SJSA1 (cell line): ENCODE data around the gene GOLGA8O. TPM values are rescaled to one million over a fixed set of nuclear protein-coding genes. Genes with fewer than 3 reads are reported as not detected.
"Not testable (repeated sequence)": the region's sequence is repeated elsewhere in the genome, so short reads cannot be mapped to it uniquely, and the experiment has no call there.

Experiments
- DNase-seq, 2 experiments: peaks; one replicate each; pipeline ENCODE4 v3.0.0-alpha.2; 2015 to 2020; ENCODE audit warnings: low spot score in 2 of 2, low read depth in 1 of 2
- H3K27ac ChIP-seq: fragments of 250-450 bp; sonication (Bioruptor Pico); 2 replicates; pipeline ENCODE4 v1.5.1; 2020; ENCODE audit warnings: mild to moderate bottlenecking, moderate library complexity
- H3K27me3 ChIP-seq: fragments of 250-450 bp; sonication (Bioruptor Pico); replicated peaks from 2 replicates; pipeline ENCODE4 v1.5.1; 2020; ENCODE audit warnings: mild to moderate bottlenecking, moderate library complexity
- H3K36me3 ChIP-seq: fragments of 250-450 bp; sonication (Bioruptor Pico); 2 replicates; pipeline ENCODE4 v1.5.1; 2020; ENCODE audit warnings: mild to moderate bottlenecking
- H3K4me1 ChIP-seq: fragments of 250-450 bp; sonication (Bioruptor Pico); replicated peaks from 2 replicates; pipeline ENCODE4 v1.6.1; 2021; ENCODE audit warnings: mild to moderate bottlenecking
- H3K4me3 ChIP-seq: fragments of 250-450 bp; sonication (Bioruptor Pico); 2 replicates; pipeline ENCODE4 v1.5.1; 2020; ENCODE audit warnings: mild to moderate bottlenecking
- H3K9me3 ChIP-seq: fragments of 250-450 bp; sonication (Bioruptor Pico); replicated peaks from 2 replicates; pipeline ENCODE4 v1.5.1; 2020; ENCODE audit warnings: mild to moderate bottlenecking
- total RNA-seq: library from RNA; depleted of rRNA; stranded (reverse); fragments of >200 nt; shearing (Covaris generic); gene quantifications from 2 replicates; pipeline ENCODE4 v1.2.3, GENCODE V29; 2014; rRNA removed

The GOLGA8O gene
- not detected in 2 replicates for total RNA-seq

- DNase-seq, H3K4me1 ChIP-seq, H3K27ac ChIP-seq, H3K9me3 ChIP-seq, H3K27me3 ChIP-seq, H3K4me3 ChIP-seq, H3K36me3 ChIP-seq: not testable (repeated sequence)
Measured at GRCh38 chr15:32455534-32455933, at the start of gene GOLGA8O. TSS of gene GOLGA8O (minus strand) at chr15:32455634. CDS start at chr15:32455536, 98 bp downstream.

GRCh38 chr15:32504152-32504811, 48.8 kb upstream of the GOLGA8O start:
- not testable (repeated sequence) for H3K9me3 ChIP-seq, H3K4me1 ChIP-seq, H3K36me3 ChIP-seq, DNase-seq, H3K27me3 ChIP-seq, H3K4me3 ChIP-seq, H3K27ac ChIP-seq

GRCh38 chr15:32502946-32503345, 47.5 kb upstream of the GOLGA8O start:
- H3K4me1 ChIP-seq, DNase-seq, H3K27me3 ChIP-seq, H3K4me3 ChIP-seq, H3K36me3 ChIP-seq, H3K9me3 ChIP-seq, H3K27ac ChIP-seq: not testable (repeated sequence)

- H3K36me3 ChIP-seq, DNase-seq, H3K4me1 ChIP-seq, H3K27ac ChIP-seq, H3K27me3 ChIP-seq, H3K9me3 ChIP-seq, H3K4me3 ChIP-seq: not testable (repeated sequence)
Measured at GRCh38 chr15:32492768-32493167, 37.3 kb upstream of the GOLGA8O start.

GRCh38 chr15:32486474-32486873, 31.0 kb upstream of the GOLGA8O start:
- H3K4me1 ChIP-seq, H3K4me3 ChIP-seq, H3K27ac ChIP-seq, H3K9me3 ChIP-seq, H3K27me3 ChIP-seq, DNase-seq, H3K36me3 ChIP-seq: not testable (repeated sequence)

- H3K27me3 ChIP-seq, H3K4me1 ChIP-seq, H3K9me3 ChIP-seq, DNase-seq, H3K4me3 ChIP-seq, H3K36me3 ChIP-seq, H3K27ac ChIP-seq: not testable (repeated sequence)
Measured at GRCh38 chr15:32483377-32483776, 27.9 kb upstream of the GOLGA8O start.

- H3K4me3 ChIP-seq, H3K9me3 ChIP-seq, H3K27ac ChIP-seq, H3K4me1 ChIP-seq, H3K27me3 ChIP-seq, H3K36me3 ChIP-seq, DNase-seq: not testable (repeated sequence)
Measured at GRCh38 chr15:32481683-32482082, 26.2 kb upstream of the GOLGA8O start.

GRCh38 chr15:32468076-32468475, 12.6 kb upstream of the GOLGA8O start:
- H3K4me1 ChIP-seq, H3K4me3 ChIP-seq, H3K27ac ChIP-seq, H3K9me3 ChIP-seq, DNase-seq, H3K27me3 ChIP-seq, H3K36me3 ChIP-seq: not testable (repeated sequence)

GRCh38 chr15:32440445-32440977, 14.9 kb downstream of the GOLGA8O start:
- not testable (repeated sequence) for H3K27ac ChIP-seq, H3K36me3 ChIP-seq, H3K4me3 ChIP-seq, H3K4me1 ChIP-seq, DNase-seq, H3K9me3 ChIP-seq, H3K27me3 ChIP-seq

GRCh38 chr15:32434102-32434963, 21.1 kb downstream of the GOLGA8O start:
- not testable (repeated sequence) for H3K36me3 ChIP-seq, H3K4me3 ChIP-seq, H3K4me1 ChIP-seq, H3K27me3 ChIP-seq, H3K27ac ChIP-seq, DNase-seq, H3K9me3 ChIP-seq

GRCh38 chr15:32427635-32428034, 27.8 kb downstream of the GOLGA8O start:
- not testable (repeated sequence) for DNase-seq, H3K9me3 ChIP-seq, H3K27me3 ChIP-seq, H3K4me3 ChIP-seq, H3K27ac ChIP-seq, H3K36me3 ChIP-seq, H3K4me1 ChIP-seq

GRCh38 chr15:32426511-32426910, 28.9 kb downstream of the GOLGA8O start:
- DNase-seq, H3K9me3 ChIP-seq, H3K36me3 ChIP-seq, H3K4me3 ChIP-seq, H3K27ac ChIP-seq, H3K4me1 ChIP-seq, H3K27me3 ChIP-seq: not testable (repeated sequence)

GRCh38 chr15:32407903-32408302, 47.5 kb downstream of the GOLGA8O start:
- not testable (repeated sequence) for H3K36me3 ChIP-seq, H3K27me3 ChIP-seq, H3K4me1 ChIP-seq, H3K9me3 ChIP-seq, H3K27ac ChIP-seq, H3K4me3 ChIP-seq, DNase-seq

- H3K4me1 ChIP-seq, H3K27me3 ChIP-seq, H3K4me3 ChIP-seq, H3K36me3 ChIP-seq, H3K9me3 ChIP-seq, H3K27ac ChIP-seq, DNase-seq: not testable (repeated sequence)
Measured at GRCh38 chr15:32403192-32403591, 52.2 kb downstream of the GOLGA8O start, which contains the start of gene GOLGA8K. TSS of gene GOLGA8K (minus strand) at chr15:32403292. CDS start at chr15:32403194, 98 bp downstream.
